Measurements from ENCODE around the gene NRG2. TPM values are rescaled to one million over a fixed set of nuclear protein-coding genes. Genes with fewer than 3 reads are reported as not detected.

The NRG2 gene
- total RNA-seq, 4 donors from 2014 or later = 4.1 to 13.2 (median 7.0) TPM

DNA sequence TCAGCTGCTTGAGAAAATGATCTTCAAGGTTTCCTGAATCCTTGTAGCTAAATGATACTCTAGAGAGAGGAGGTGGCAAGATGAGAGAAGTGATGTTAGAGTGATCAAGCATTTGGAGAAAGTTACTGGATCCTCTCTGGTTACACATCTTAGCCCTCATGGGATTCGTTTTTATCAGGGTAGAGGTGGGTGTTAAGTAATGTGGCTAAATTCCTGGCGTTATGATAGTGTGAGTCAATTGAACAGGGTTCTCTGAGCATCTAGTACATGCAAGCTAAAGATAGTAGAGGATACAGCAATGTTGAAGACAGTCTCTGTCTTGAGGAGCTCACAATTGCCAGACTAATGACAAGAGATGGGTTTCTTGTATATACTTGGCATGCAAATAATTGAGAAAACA lies 123.8 kb downstream of the NRG2 start:
- TF ChIP-seq, protein P1, sequence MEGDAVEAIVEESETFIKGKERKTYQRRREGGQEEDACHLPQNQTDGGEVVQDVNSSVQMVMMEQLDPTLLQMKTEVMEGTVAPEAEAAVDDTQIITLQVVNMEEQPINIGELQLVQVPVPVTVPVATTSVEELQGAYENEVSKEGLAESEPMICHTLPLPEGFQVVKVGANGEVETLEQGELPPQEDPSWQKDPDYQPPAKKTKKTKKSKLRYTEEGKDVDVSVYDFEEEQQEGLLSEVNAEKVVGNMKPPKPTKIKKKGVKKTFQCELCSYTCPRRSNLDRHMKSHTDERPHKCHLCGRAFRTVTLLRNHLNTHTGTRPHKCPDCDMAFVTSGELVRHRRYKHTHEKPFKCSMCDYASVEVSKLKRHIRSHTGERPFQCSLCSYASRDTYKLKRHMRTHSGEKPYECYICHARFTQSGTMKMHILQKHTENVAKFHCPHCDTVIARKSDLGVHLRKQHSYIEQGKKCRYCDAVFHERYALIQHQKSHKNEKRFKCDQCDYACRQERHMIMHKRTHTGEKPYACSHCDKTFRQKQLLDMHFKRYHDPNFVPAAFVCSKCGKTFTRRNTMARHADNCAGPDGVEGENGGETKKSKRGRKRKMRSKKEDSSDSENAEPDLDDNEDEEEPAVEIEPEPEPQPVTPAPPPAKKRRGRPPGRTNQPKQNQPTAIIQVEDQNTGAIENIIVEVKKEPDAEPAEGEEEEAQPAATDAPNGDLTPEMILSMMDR (IDR thresholded peaks at IDR 0.05; ENCODE audit: low read depth) = no peak

DNA sequence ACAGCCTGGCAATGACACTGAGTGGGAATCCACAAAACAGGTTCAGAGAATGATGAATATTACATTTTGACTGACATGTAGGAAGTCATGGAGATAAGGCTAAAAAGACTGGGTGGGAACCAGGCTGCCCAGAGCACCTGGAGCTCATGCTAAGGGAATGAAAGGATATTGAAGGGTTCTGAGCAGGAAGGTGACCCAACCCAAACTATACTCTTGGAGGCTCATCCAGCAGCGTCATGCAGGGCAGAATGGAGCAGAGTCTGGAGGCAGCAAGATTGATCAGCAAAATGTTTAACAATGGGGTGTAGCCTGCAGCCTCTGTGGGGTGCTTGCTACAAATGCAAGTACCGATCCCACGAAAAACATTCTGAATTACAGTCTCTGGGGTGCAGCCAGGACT lies 127.3 kb downstream of the NRG2 start:
- TF ChIP-seq, protein P1 (IDR thresholded peaks at IDR 0.05; ENCODE audit: low read depth) = no peak

DNA sequence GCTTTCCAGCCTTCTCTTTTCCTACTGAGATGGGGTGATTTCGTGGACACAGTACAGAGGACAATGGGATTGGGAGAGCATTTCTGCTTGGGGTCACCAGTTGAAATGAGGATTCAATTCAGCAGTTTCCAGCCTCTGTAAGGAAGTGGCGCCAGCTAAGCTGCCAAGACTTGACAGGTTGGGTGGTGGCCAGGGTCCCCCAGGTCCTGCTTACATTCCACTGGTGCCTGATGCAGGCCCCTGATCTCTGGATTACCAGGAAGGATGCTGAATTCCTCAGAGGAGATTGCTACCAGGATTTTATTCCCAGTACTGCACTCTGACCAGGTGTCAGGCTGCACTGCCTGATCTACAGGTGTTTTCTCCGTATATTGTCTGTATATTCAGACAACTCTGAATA lies 127.8 kb downstream of the NRG2 start:
- TF ChIP-seq, protein P1 (IDR thresholded peaks at IDR 0.05; ENCODE audit: low read depth) = no peak

DNA sequence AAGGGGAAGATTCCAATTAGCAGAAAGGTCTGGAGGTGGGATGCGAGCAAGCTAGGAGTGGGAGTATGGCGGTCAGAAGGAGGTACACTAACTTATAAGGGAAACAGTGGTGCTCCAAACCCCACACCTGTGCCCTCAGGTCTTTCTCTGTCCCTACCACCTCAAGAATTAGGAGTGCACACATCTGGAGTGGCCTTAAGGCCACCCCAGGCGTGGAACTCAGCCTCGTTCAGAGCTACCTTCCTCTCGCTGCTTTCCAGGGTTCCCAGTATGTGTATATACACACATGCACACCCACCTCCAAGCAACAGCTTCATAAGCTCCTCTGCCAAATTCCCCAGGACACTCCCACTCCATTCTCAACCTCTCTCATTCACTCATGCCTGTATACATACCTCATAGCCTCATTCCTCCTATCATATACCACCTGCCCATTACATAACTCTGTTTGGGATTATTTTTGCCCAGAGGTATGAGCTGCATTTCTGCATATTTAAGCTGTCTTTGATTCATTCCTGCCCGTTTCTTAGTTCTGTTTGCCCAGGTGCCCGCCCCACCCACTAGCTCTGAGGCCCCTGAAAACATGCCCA lies 128.8 kb downstream of the NRG2 start:
- TF ChIP-seq, protein P1 (IDR thresholded peaks at IDR 0.05; ENCODE audit: low read depth) = no peak

DNA sequence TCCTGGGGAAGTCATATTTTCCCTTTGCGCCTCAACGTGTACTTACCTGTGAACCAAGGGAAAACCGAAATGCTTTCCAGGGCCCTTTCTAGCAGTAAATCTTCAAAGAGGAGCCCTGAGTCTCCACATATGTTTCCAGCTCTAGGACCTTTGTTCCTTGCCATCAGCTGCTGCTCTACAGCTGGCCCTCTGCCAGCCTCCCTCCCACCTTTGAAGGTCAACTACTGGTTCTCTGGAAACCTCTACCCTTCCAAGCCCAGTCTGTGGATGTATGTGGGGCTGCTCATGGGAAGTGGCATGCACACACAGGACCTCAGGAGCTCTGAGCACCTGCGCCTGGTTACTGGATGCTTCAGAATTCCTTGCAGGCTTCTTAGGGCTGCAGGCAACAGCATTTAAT lies 130.3 kb downstream of the NRG2 start:
- TF ChIP-seq, protein P1 (IDR thresholded peaks at IDR 0.05; ENCODE audit: low read depth) = no peak

DNA sequence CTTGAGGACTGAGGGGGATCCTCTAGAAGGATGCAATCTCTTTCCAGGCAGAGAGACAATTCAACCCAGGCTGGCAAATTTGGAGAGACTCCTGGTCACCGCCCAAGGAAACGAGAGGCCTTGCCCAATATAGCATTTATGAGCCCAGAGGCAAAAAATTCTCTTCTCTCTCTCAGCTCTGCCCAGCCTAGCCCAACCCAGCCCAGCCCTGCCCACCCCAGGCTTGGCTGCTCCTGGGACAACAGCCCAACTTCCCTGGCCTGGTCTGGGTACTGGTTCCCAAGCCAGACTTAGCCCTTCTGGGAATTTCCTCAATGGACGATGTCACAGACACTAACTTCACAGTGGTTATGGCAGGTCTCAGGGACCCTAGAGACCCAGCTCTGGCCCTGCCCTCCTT lies 130.9 kb downstream of the NRG2 start:
- TF ChIP-seq, protein P1 (IDR thresholded peaks at IDR 0.05; ENCODE audit: low read depth) = no peak

DNA sequence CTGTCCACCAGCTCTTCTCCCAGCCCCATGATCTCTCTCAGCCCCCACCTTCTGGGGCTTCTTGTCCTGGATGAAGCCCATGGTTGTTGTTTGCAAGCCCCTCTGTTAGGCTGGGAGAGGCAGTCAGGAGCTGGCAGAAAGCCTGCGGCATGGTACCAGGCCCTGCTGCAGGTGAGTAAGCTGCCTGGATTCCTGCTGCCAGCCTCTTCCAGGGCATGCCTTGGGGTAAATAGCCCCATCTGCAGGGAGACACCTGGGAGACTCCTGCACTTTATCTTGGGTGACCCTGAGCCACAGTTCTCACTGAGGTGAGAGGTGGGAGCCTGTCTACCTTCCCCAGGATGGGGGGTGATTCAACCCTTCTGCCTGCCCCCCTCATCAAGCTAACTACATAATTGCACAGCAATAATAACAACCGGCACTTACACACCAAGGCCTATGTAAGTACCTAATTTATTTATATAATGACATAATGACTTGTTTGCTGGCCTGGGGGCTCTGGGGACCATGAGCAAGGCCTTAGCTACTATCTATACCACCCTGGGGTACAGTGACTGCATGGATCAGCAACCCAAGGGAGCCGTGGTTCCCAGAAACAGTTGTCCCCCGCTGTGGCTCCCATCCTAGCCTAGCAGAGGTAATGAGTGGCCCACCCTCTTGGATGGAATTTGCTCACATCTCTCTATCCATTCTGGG lies 131.5 kb downstream of the NRG2 start:
- TF ChIP-seq, protein P1 (IDR thresholded peaks at IDR 0.05; ENCODE audit: low read depth) = no peak
